Measurements from ENCODE around the gene ACBD7. TPM values are rescaled to one million over a fixed set of nuclear protein-coding genes. Genes with fewer than 3 reads are reported as not detected.

The ACBD7 gene
- total RNA-seq, result under 1 TPM; 0.19 to 0.47 TPM
- polyA plus RNA-seq (2013, experiment 1 of 2), result 0.21 TPM
- 0.10 TPM for polyA plus RNA-seq (2013, experiment 2 of 2)
- total RNA-seq, result 0 to 7.6 (median 0.81) reads per million in 172 experiments

- POLR2A ChIA-PET, result no interaction called here
- Mint-ChIP-seq H3K27ac (no peak within 1 kb of the TSS), H3K36me3 (ENCODE audit: low read depth) (no peaks in the 10 kb centered on the region), H3K27me3 (no peaks in the 10 kb centered on the region), H3K4me3 (peak within 1 kb of the TSS; percentile 81), H3K4me1 (ENCODE audit: low read depth) (peaks cover 21% of the 10 kb centered on the region), H3K9me3 (no peaks in the 10 kb centered on the region)
- H3K9me3 ChIP-seq (ENCODE audit: control insufficient read depth in 1 of 2, insufficient read depth in 1 of 2, low read length in 2 of 2), result no peaks in the 10 kb centered on the region
- intact Hi-C loops (cut with DNase I, micrococcal nuclease), result loop anchor here in 1 of 2 experiments (1.0 to 10.0 kb wide), 3 partner anchors 9 to 894 kb away; partner anchors contain the start of gene RPP38
- H3K27ac ChIP-seq (ENCODE audit: low read depth in 1 of 2, low read length in 2 of 2), result no peak within 1 kb of the TSS
- no peaks in the 10 kb centered on the region for H3K36me3 ChIP-seq (ENCODE audit: insufficient read depth, low read length)
- ATAC-seq (ENCODE audit: poor library complexity) (peak; percentile 83), DNase-seq (peak; percentile 60 to 90 (median 72))
- TF ChIP-seq CTCF (IDR thresholded peaks at IDR 0.05), result peak; percentile 58
- peak within 1 kb of the TSS; percentile 55 for H3K4me3 ChIP-seq (ENCODE audit: low read length)
- H3K27me3 ChIP-seq (ENCODE audit: control insufficient read depth in 1 of 2, insufficient read depth in 2 of 2, low read length in 2 of 2), result no peaks in the 10 kb centered on the region
- H3K4me1 ChIP-seq (ENCODE audit: insufficient read depth, low read length), result peaks cover 13% of the 10 kb centered on the region
- CTCF ChIA-PET, result no interaction called here
These were observed at the start of gene ACBD7 for GRCh38 chr10:15088428-15089261. Gene ACBD7, minus strand, starts transcription at chr10:15088776. Its CDS starts 48 bp downstream, at chr10:15088728.

- CTCF ChIA-PET, result interaction anchor here (1.0 kb wide), 1 partner anchor 31 kb away, joined by 3 read pairs; no protein-coding TSS in a partner anchor
- H3K27me3 Mint-ChIP-seq, result no peaks in the 10 kb centered on the region
These were observed 49.1 kb upstream of the ACBD7 start for GRCh38 chr10:15137636-15138035.

GRCh38 chr10:15137036-15137359 lies 48.4 kb upstream of the ACBD7 start:
- Histone ChIP-seq H3K36me3 (ENCODE audit: insufficient read depth, low read length) (peaks cover 69% of the 10 kb centered on the region), H3K9me3 (ENCODE audit: control insufficient read depth in 1 of 2, insufficient read depth in 1 of 2, low read length in 2 of 2) (no peaks in the 10 kb centered on the region), H3K4me3 (ENCODE audit: low read length) (no peak overlapping the region), H3K27me3 (ENCODE audit: control insufficient read depth in 1 of 2, insufficient read depth in 2 of 2, low read length in 2 of 2) (no peaks in the 10 kb centered on the region), H3K27ac (ENCODE audit: low read depth in 1 of 2, low read length in 2 of 2) (no peak overlapping the region), H3K4me1 (ENCODE audit: insufficient read depth, low read length) (peaks cover under 1% of the 10 kb centered on the region)
- peak overlapping the region; percentile 42 for H3K27ac Mint-ChIP-seq
- no peak for DNase-seq
- H3K4me3 Mint-ChIP-seq, result no peak overlapping the region
- H3K27me3 Mint-ChIP-seq, result no peaks in the 10 kb centered on the region
- ATAC-seq (ENCODE audit: poor library complexity), result no peak
- intact Hi-C loops (cut with DNase I, micrococcal nuclease), result no loop called here
- H3K4me1 Mint-ChIP-seq (ENCODE audit: low read depth), result peaks cover 22% of the 10 kb centered on the region
- peaks cover 88% of the 10 kb centered on the region for H3K36me3 Mint-ChIP-seq (ENCODE audit: low read depth)
- no peak for TF ChIP-seq CTCF (IDR thresholded peaks at IDR 0.05)
- H3K9me3 Mint-ChIP-seq, result no peaks in the 10 kb centered on the region
- POLR2A ChIA-PET, result interaction anchor here (1.4 kb wide), 1 partner anchor 32 kb away, joined by 4 read pairs; the partner anchor contains the start of gene NMT2
- CTCF ChIA-PET, result interaction anchor here (1.0 kb wide), 1 partner anchor 30 kb away, joined by 3 read pairs; no protein-coding TSS in a partner anchor

More at GRCh38 chr10:15137636-15138035, 49.1 kb upstream of the ACBD7 start:
- H3K9me3 Mint-ChIP-seq, result no peaks in the 10 kb centered on the region
- H3K36me3 Mint-ChIP-seq (ENCODE audit: low read depth), result peaks cover 83% of the 10 kb centered on the region
- Histone ChIP-seq H3K27me3 (ENCODE audit: control insufficient read depth in 1 of 2, insufficient read depth in 2 of 2, low read length in 2 of 2) (no peaks in the 10 kb centered on the region), H3K27ac (ENCODE audit: low read depth in 1 of 2, low read length in 2 of 2) (no peak overlapping the region), H3K36me3 (ENCODE audit: insufficient read depth, low read length) (peaks cover 62% of the 10 kb centered on the region), H3K9me3 (ENCODE audit: control insufficient read depth in 1 of 2, insufficient read depth in 1 of 2, low read length in 2 of 2) (no peaks in the 10 kb centered on the region), H3K4me3 (ENCODE audit: low read length) (no peak overlapping the region), H3K4me1 (ENCODE audit: insufficient read depth, low read length) (peaks cover 5% of the 10 kb centered on the region)
- H3K4me1 Mint-ChIP-seq (ENCODE audit: low read depth), result peaks cover 28% of the 10 kb centered on the region
- DNase-seq, result no peak
- POLR2A ChIA-PET, result interaction anchor here (1.4 kb wide), 1 partner anchor 31 kb away, joined by 4 read pairs; the partner anchor contains the start of gene NMT2
- intact Hi-C loops (cut with DNase I, micrococcal nuclease), result no loop called here
- ATAC-seq (ENCODE audit: poor library complexity), result no peak
- H3K27ac Mint-ChIP-seq, result peak overlapping the region; percentile 42
- TF ChIP-seq CTCF (IDR thresholded peaks at IDR 0.05), result no peak
- no peak overlapping the region for H3K4me3 Mint-ChIP-seq
